ENCODE measurements around the gene DAO. TPM values are rescaled to one million over a fixed set of nuclear protein-coding genes. Genes with fewer than 3 reads are reported as not detected.

DAO gene
- total and polyA plus RNA-seq, 2 donors, result not detected

DNA sequence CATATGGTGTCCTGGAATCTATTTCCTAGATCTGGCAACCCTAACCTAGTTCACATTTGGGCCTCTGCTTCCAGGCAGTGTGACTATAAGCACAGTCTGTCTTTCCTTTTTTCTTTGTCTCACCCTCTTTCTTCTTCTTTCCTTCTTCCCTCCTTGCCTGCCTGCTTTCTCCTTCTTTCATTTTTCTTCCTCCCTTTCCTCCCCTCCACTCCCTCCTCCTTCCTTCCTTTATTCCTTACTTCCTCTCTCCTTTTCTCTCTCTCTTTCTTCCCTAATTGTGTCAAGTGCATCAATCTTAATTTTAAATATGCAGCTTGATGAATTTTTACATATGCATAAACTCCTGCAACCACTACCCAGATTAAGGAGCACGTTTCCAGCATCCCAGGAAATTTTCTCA lies 4.6 kb upstream of the DAO start:
- 30% methylated on average over 1 of the region's 1 CpG for WGBS
- H3K27ac ChIP-seq (ENCODE audit: low read depth), result no peak overlapping the region
- no peak for DNase-seq (ENCODE audit: extremely low spot score)
- no peaks in the 10 kb centered on the region for H3K4me1 ChIP-seq (ENCODE audit: insufficient read depth)
- H3K36me3 ChIP-seq (ENCODE audit: insufficient read depth), result no peaks in the 10 kb centered on the region
- H3K4me3 ChIP-seq (ENCODE audit: low read depth, low read length), result no peak overlapping the region

DNA sequence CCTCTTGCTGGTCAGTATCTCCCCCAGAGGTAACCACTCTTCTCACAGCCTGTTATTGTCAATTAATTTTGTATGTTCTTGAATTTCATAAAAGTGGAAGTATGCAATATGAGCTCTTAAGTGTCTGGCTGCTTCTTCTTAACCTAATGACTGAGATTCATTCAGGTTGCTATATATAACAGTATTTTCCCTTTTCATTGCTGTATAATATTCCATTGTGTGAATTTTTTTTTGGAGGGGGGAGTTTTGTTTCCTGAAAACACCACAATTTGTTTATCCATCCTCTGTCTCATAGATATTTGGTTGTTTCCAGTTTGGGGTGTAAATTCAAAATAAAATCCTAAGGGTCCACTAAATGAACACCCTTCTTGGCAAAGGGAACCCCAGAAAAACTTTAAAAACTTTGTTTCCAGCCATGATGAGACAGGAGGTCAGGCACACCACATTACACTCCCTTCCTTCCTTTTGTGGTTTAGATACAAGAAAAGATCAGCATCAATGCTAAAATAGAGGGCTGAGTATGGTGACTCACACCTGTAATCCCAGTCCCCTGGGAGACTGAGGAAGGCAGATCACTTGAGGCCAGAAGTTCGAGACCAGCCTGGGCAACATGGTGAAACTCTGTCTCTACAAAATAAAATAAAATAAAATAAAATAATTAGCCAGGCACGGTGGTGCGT lies 4.1 kb upstream of the DAO start:
- 81% methylated on average over 3 of the region's 3 CpGs for WGBS
- no peaks in the 10 kb centered on the region for H3K4me1 ChIP-seq (ENCODE audit: insufficient read depth)

DNA sequence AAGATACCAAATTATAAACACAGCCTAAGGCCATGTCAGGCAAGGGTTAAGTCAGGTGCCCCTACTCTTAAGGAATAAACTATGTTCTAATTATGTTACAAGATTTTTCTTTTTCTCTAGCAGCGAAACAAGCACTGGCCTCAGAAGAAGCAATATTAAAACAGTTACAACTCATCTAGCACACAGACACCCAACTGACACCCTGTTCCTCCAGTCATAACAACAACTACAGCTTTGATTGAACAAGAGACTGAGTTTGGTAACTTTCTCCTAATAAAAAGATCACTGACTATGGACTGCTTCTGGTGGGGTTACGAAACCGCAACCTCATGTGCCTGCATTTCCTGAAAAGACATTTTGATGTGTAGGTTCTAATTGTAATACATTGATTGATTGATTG lies 3.3 kb upstream of the DAO start:
- H3K4me1 ChIP-seq (ENCODE audit: insufficient read depth), result no peaks in the 10 kb centered on the region
- no peak for DNase-seq (ENCODE audit: extremely low spot score)
- no peak overlapping the region for H3K27ac ChIP-seq (ENCODE audit: low read depth)
- no peak overlapping the region for H3K4me3 ChIP-seq (ENCODE audit: low read depth, low read length)
- WGBS, result 83% methylated on average over 3 of the region's 3 CpGs
- H3K36me3 ChIP-seq (ENCODE audit: insufficient read depth), result no peaks in the 10 kb centered on the region

More for the DNA sequence above, 4.1 kb upstream of the DAO start:
- H3K27ac ChIP-seq (ENCODE audit: low read depth), result no peak overlapping the region
- no peak for DNase-seq (ENCODE audit: extremely low spot score)
- H3K4me3 ChIP-seq (ENCODE audit: low read depth, low read length), result no peak overlapping the region
- H3K36me3 ChIP-seq (ENCODE audit: insufficient read depth), result no peaks in the 10 kb centered on the region

DNA sequence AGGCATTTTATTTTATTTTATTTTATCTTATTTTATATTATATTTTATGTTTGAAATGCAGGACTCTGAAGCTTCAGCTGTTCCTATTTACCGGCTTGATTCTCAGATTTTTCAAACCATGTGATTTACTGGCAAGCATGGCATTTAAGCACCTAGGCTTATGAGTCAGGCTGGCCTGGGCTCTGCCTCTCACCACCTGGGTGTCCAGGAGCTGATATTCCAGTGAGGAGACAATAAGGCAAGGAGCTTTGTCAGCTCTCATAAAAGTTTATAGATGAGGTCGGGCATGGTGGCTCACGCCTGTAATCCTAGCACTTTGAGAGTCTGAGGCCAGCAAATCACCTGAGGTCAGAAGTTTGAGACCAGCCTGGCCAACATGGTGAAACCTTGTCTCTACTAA lies 2.1 kb downstream of the DAO start:
- no peak overlapping the region for H3K4me3 ChIP-seq (ENCODE audit: low read depth, low read length)
- DNase-seq (ENCODE audit: extremely low spot score), result no peak
- no peaks in the 10 kb centered on the region for H3K4me1 ChIP-seq (ENCODE audit: insufficient read depth)
- no peak overlapping the region for H3K27ac ChIP-seq (ENCODE audit: low read depth)
- 54% methylated on average over 3 of the region's 3 CpGs for WGBS
- H3K36me3 ChIP-seq (ENCODE audit: insufficient read depth), result no peaks in the 10 kb centered on the region

DNA sequence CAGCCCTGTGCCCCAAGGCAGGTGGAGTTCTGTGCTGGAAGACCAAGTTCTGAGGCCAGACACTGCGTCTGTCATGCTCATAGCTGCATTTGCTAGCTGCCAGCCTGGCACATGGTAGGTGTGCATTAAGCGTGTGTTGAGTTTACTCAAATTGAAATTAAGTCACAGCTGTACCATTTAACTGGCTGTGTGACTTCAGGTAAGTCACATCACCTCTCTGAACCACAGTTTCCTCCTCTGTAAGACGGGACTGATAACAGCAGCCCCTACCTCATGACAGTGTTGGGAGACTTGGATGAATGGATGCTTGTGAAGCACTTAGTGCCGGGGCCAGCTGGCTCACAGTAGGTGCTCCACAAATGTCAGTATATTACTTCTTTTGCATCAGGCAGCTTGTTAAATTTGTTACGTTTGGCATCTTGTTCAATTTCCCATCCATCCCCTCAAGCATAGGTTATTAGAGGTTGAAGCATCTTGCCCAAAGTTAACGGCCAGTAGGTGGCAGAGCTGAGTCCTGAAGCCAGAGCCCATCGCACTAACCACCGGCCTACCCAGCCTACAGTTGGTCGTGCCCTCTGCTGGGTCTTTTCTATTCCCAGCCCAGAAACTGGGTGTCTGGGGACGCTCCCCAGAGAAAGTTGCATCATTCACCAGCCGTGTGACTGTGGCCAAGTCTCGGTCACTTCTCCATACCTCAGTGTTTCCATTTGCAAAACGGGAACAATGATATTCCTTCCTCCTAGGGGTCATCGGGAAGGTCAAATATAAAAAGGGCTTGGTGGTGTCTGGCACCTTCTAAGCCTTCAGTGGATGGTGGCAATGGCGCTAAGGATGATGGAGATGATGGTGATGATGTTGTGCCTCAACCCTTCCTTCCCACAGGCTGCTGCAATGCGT lies 4.5 kb downstream of the DAO start:
- DNase-seq (ENCODE audit: extremely low spot score), result no peak
- Histone ChIP-seq H3K4me3 (ENCODE audit: low read depth, low read length) (no peak overlapping the region), H3K27ac (ENCODE audit: low read depth) (no peak overlapping the region), H3K4me1 (ENCODE audit: insufficient read depth) (no peaks in the 10 kb centered on the region), H3K36me3 (ENCODE audit: insufficient read depth) (no peaks in the 10 kb centered on the region)
- WGBS, result 60% methylated on average over 16 of the region's 16 CpGs

DNA sequence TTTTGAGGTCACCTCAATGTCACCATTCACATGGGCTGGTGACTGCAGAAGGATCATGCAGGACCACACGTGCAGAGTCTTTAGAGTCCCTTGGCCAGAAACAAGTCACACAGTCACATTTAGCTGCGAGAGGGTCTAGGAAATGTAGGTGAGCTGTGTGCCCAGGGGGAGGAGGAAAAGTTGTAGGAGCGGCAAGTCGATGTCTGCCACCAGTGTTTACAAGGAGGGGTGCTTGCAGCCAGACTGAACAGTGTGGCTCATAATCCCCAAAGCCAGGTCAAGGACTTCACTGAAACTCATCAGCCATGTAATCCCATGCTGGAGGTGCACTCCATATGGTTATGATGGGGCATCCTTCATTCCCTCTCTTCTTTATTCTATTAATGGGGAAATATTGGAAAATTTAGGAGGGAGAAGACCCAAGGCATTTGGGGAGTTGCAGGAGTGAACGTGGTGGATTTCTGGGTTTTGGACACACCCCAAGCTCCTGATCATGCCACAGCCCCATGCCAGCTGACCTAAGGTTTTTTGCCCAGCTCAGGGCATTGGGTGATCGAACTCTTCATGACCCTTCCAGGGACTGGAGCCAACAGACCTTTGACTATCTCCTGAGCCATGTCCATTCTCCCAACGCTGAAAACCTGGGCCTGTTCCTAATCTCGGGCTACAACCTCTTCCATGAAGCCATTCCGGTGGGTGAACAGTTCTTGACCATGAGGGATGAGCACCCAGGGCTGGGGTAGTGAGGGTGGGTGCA lies 7.2 kb downstream of the DAO start:
- Histone ChIP-seq H3K27ac (ENCODE audit: low read depth) (no peak overlapping the region), H3K4me1 (ENCODE audit: insufficient read depth) (no peaks in the 10 kb centered on the region), H3K36me3 (ENCODE audit: insufficient read depth) (no peaks in the 10 kb centered on the region), H3K4me3 (ENCODE audit: low read depth, low read length) (no peak overlapping the region)
- 64% methylated on average over 9 of the region's 9 CpGs for WGBS
- DNase-seq (ENCODE audit: extremely low spot score), result no peak

DNA sequence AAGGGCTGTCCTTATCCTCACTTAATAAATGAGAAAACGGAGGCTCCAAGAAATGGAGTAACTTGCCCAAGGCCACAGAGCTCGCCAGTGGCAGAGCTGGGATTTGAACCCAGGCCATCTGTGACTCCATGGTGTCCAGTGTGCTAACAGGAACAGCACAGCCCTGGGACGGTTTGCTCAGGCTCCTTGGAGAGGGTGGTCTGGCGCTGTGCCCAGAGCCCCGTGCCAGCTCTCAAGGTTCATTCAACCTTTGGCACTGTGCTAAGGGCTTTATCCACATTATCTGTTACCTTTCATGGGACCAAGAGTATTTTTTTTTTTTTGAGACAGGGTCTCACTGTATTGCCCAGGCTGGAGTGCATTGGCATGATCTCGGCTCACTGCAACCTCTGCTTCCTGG lies 8.1 kb downstream of the DAO start:
- no peaks in the 10 kb centered on the region for H3K4me1 ChIP-seq (ENCODE audit: insufficient read depth)
- no peak for DNase-seq (ENCODE audit: extremely low spot score)
- WGBS, result 69% methylated on average over 6 of the region's 6 CpGs
- H3K36me3 ChIP-seq (ENCODE audit: insufficient read depth), result no peaks in the 10 kb centered on the region
- H3K27ac ChIP-seq (ENCODE audit: low read depth), result no peak overlapping the region
- H3K4me3 ChIP-seq (ENCODE audit: low read depth, low read length), result no peak overlapping the region

DNA sequence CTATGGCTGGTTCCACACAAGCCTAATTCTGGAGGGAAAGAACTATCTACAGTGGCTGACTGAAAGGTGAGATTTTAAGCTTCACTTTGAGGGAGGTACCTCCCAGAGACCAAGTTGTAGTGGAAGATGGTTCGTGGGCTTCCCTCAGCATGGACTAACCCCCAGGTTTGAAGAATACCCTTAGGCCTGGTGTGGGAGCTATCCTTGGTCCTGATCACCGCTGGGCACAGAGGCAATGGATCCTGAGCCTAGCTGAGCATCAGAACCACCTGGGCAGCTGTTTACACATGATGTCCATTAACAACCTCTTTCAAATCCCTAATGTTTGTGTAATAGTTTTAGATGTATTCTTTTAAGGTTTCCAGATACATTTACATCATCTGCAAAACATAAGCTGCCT lies 10.3 kb downstream of the DAO start:
- Histone ChIP-seq H3K27ac (ENCODE audit: low read depth) (no peak overlapping the region), H3K4me3 (ENCODE audit: low read depth, low read length) (no peak overlapping the region), H3K36me3 (ENCODE audit: insufficient read depth) (no peaks in the 10 kb centered on the region), H3K4me1 (ENCODE audit: insufficient read depth) (no peaks in the 10 kb centered on the region)
- no peak for DNase-seq (ENCODE audit: extremely low spot score)
- WGBS, result 58% methylated on average over 2 of the region's 2 CpGs

DNA sequence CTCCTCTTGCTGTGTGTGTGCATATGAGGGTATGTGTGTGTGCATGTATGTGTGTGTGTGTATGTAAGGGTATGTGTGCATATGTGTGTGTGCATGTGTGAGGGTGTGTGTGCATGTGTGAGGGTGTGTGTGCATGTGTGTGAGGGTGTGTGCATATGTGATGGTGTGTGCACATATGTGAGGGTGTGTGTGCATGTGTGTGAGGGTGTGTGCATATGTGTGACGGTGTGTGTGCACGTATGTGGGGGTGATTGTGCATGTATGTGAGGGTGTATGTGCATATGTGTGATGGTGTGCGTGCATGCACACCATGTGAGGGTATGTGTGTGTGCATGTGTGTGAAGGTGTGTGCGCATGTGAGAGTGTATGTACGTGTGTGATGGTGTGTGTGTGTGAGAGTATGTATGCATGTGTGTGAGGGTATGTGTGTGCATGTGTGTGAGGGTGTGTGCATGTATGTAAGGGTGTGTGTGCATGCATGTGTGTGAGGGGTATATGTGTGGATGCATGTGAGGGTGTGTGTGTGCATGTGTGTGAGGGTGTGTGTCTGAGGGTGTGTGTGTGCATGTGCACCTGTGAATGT lies 15.4 kb downstream of the DAO start:
- no peak overlapping the region for H3K4me3 ChIP-seq (ENCODE audit: low read depth, low read length)
- no peaks in the 10 kb centered on the region for H3K36me3 ChIP-seq (ENCODE audit: insufficient read depth)
- WGBS, result 93% methylated on average over 5 of the region's 5 CpGs
- H3K27ac ChIP-seq (ENCODE audit: low read depth), result no peak overlapping the region
- no peaks in the 10 kb centered on the region for H3K4me1 ChIP-seq (ENCODE audit: insufficient read depth)
- no peak for DNase-seq (ENCODE audit: extremely low spot score)

DNA sequence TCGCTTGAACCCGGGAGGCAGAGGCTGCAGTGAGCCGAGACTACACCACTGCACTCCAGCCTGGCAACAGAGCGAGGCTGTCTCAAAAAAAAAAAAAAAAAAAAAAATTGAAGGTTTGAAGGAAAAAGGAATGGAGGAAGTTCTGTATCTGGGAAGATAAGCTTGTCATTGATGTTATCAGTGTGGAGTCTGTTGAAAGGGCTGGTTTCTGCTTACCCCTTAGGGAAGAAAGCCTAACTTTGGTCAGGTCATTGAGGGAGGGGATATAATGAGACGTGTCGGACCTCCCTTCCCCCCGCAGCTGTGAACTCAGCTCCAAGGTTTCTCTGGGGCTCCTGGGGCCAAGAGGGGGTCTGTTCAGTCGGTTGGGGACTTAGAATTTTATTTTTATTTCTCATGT lies 16.4 kb downstream of the DAO start:
- Histone ChIP-seq H3K4me3 (ENCODE audit: low read depth, low read length) (no peak overlapping the region), H3K4me1 (ENCODE audit: insufficient read depth) (no peaks in the 10 kb centered on the region), H3K27ac (ENCODE audit: low read depth) (no peak overlapping the region), H3K36me3 (ENCODE audit: insufficient read depth) (no peaks in the 10 kb centered on the region)
- no peak for DNase-seq (ENCODE audit: extremely low spot score)
- WGBS, result 48% methylated on average over 8 of the region's 8 CpGs

DNA sequence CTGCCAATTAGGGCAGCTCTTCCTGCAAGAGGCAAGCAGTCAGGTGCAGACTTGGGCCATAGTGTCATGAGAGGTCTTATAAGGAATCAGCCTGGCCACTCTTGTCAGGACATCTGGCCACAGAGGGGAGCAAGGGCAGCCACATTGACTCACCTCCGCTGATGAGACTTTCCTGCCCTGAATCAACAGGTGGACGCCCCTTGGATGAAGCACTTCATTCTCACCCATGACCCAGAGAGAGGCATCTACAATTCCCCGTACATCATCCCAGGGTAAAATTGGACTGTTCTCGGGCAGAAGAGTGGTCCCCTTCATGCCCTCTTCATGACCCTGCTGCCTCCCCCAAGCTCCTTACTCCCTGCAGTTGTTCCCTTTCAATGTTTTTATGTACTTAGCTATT lies 16.9 kb downstream of the DAO start:
- 83% methylated on average over 4 of the region's 4 CpGs for WGBS

DNA sequence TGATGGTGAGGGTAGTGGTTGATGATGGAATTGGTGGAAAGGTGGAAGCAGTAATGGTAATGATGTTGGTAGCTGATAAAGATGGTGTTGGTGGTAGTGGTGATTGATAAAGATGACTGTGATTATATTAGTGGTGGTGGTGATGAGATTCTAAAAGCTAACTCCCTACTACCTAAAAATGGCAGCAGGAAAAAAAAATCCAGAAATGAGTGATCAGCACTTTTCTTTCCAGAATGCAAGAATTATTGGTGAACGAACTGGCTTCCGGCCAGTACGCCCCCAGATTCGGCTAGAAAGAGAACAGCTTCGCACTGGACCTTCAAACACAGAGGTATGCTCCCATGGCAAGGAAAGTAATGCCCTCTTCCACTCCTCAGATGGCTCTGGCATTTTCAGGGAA lies 19.3 kb downstream of the DAO start:
- no peaks in the 10 kb centered on the region for H3K4me1 ChIP-seq (ENCODE audit: insufficient read depth)
- WGBS, result 80% methylated on average over 5 of the region's 5 CpGs
- no peak overlapping the region for H3K27ac ChIP-seq (ENCODE audit: low read depth)
- no peaks in the 10 kb centered on the region for H3K36me3 ChIP-seq (ENCODE audit: insufficient read depth)
- no peak for DNase-seq (ENCODE audit: extremely low spot score)
- no peak overlapping the region for H3K4me3 ChIP-seq (ENCODE audit: low read depth, low read length)

More for the DNA sequence above, 16.9 kb downstream of the DAO start:
- Histone ChIP-seq H3K4me3 (ENCODE audit: low read depth, low read length) (no peak overlapping the region), H3K27ac (ENCODE audit: low read depth) (no peak overlapping the region), H3K36me3 (ENCODE audit: insufficient read depth) (no peaks in the 10 kb centered on the region), H3K4me1 (ENCODE audit: insufficient read depth) (no peaks in the 10 kb centered on the region)
- no peak for DNase-seq (ENCODE audit: extremely low spot score)

DNA sequence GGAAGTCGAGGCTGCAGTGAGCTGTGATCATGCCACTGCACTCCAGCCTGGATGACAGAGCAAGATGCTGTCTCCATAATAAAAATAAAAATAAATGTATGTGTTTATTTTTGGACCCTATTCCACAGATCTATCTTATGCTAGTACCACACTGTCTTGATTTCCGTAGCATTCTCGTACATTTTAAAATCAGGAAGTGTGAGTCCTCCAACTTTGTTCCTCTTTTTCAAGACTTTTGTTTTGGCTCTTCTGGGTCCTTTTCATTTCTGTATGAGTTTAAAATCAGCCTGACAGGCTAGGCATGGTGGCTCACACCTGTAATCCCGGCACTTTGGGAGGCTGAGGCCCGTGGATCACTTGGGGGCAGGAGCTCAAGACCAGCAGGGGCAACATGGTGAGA lies 25.8 kb downstream of the DAO start:
- no peak overlapping the region for H3K27ac ChIP-seq (ENCODE audit: low read depth)
- H3K4me3 ChIP-seq (ENCODE audit: low read depth, low read length), result no peak overlapping the region
- WGBS, result 83% methylated on average over 5 of the region's 5 CpGs
- H3K36me3 ChIP-seq (ENCODE audit: insufficient read depth), result no peaks in the 10 kb centered on the region
- H3K4me1 ChIP-seq (ENCODE audit: insufficient read depth), result no peaks in the 10 kb centered on the region
- no peak for DNase-seq (ENCODE audit: extremely low spot score)
